ENCODE results near the gene GALNT2. TPM values are rescaled to one million over a fixed set of nuclear protein-coding genes. Genes with fewer than 3 reads are reported as not detected.

GALNT2 gene
- total and polyA plus RNA-seq, 2 of the 4 experiments (the other 2 are of a cell fraction) = 50.4 to 189 TPM

DNA sequence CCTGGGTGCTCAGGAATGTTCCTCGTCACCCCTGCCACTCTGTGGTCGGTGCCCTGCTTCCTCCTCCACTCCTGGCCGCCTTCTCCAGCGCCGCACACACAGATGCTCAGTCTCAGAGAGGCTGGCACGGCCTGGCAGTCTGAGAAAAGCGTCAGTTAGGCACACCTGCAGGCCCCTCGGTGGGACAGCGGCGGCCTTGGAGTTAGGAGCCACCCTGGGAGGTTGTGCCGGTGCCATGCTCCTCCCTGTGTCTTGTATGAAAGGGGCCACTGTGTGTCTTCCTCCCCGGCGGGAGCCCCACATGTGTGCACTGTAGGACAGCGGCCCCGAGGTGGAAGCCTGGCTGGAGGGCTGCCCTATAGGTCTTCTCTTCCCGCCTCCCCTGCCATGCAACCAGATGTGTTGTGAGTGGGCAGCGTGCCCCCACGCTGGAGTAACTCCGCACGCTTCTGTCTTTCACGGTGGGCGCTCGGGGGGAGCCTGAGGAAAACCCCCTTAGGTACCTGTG is 213.9 kb downstream of the GALNT2 start:
- Histone ChIP-seq H4K20me1 (ENCODE audit: insufficient read depth, low read length) (no peaks in the 10 kb centered on the region), H3K23ac (ENCODE audit: low read depth, low read length) (no peak overlapping the region), H2BK120ac (ENCODE audit: low read depth, low read length) (no peak overlapping the region), H3K4me1 (ENCODE audit: control insufficient read depth, insufficient read depth, low read length) (no peaks in the 10 kb centered on the region), H3K56ac (ENCODE audit: extremely low read depth, insufficient read depth, low read length) (no peak overlapping the region), H2AFZ (replicated peaks; ENCODE audit: low read length, poor library complexity) (no peak overlapping the region), H3K36me3 (ENCODE audit: control insufficient read depth, insufficient read depth, low read length) (peaks cover 41% of the 10 kb centered on the region), H4K5ac (ENCODE audit: low read depth, low read length) (no peak overlapping the region), H3K9me1 (ENCODE audit: insufficient read depth, low read length) (no peaks in the 10 kb centered on the region), H3K4ac (ENCODE audit: low read depth, low read length) (no peak overlapping the region), H3K27me3 (ENCODE audit: control insufficient read depth, insufficient read depth, low read length) (no peaks in the 10 kb centered on the region), H3K14ac (replicated peaks; ENCODE audit: low read depth, low read length) (no peak overlapping the region), H4K91ac (ENCODE audit: insufficient read depth, low read depth, low read length) (no peak overlapping the region), H2AK9ac (replicated peaks; ENCODE audit: low read depth, low read length, poor library complexity) (peak overlapping the region; percentile 28), H2BK5ac (ENCODE audit: low read depth, low read length, poor library complexity, severe bottlenecking) (no peak overlapping the region), H3K27ac (ENCODE audit: insufficient read depth, low read length) (no peak overlapping the region), H2BK15ac (ENCODE audit: low read depth, low read length) (no peak overlapping the region), H3K79me1 (ENCODE audit: low read depth in 1 of 2, low read length in 2 of 2) (no peaks in the 10 kb centered on the region; a peak in 2 of 4 replicates), H4K8ac (ENCODE audit: low read depth in 2 of 2, low read length in 2 of 2) (no peak overlapping the region), H2AK5ac (ENCODE audit: low read depth, low read length) (no peak overlapping the region), H3K18ac (ENCODE audit: low read depth, low read length) (no peak overlapping the region), H3K4me3 (ENCODE audit: insufficient read depth, low read depth, low read length) (no peak overlapping the region), H3K9me3 (ENCODE audit: control insufficient read depth, insufficient read depth, low read length) (no peaks in the 10 kb centered on the region), H2BK20ac (ENCODE audit: low read depth, low read length) (no peak overlapping the region), H3K4me2 (ENCODE audit: low read depth, low read length) (no peak overlapping the region), H3K9ac (ENCODE audit: low read depth, low read length) (no peak overlapping the region)
- ATAC-seq (ENCODE audit: low read depth) (no peak), DNase-seq (no peak)
- POLR2A ChIA-PET (ENCODE audit: unreplicated experiment) = no interaction called here
- WGBS, 2 experiments (ENCODE audit: extremely low coverage in 2 of 2, insufficient read length in 1 of 2) = 92% methylated on average over 2 of the region's 23 CpGs; no CpG with 5 or more reads in 1 of the 2 experiments
- in situ Hi-C loops (cut with MboI; ENCODE audit: low sequenced_read_pairs) = no loop called here
- BruUV-seq (replicated peaks) = no TSS peak
- CTCF ChIA-PET = no interaction called here
- intact Hi-C loops (cut with micrococcal nuclease) = no loop called here
- dilution Hi-C loops (cut with HindIII; ENCODE audit: low sequenced_read_pairs, unreplicated experiment) = no loop called here
- no peak for TF ChIP-seq MAZ (IDR thresholded peaks at IDR 0.05; ENCODE audit: borderline replicate concordance, low read depth, low read length)
- TF ChIP-seq, protein P1, sequence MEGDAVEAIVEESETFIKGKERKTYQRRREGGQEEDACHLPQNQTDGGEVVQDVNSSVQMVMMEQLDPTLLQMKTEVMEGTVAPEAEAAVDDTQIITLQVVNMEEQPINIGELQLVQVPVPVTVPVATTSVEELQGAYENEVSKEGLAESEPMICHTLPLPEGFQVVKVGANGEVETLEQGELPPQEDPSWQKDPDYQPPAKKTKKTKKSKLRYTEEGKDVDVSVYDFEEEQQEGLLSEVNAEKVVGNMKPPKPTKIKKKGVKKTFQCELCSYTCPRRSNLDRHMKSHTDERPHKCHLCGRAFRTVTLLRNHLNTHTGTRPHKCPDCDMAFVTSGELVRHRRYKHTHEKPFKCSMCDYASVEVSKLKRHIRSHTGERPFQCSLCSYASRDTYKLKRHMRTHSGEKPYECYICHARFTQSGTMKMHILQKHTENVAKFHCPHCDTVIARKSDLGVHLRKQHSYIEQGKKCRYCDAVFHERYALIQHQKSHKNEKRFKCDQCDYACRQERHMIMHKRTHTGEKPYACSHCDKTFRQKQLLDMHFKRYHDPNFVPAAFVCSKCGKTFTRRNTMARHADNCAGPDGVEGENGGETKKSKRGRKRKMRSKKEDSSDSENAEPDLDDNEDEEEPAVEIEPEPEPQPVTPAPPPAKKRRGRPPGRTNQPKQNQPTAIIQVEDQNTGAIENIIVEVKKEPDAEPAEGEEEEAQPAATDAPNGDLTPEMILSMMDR (conservative IDR thresholded peaks at IDR 0.05; ENCODE audit: low read depth, low read length) = no peak
- no peak for TF ChIP-seq CEBPB (IDR thresholded peaks at IDR 0.05; ENCODE audit: low read depth, low read length)
- no peak for TF ChIP-seq FOS (IDR thresholded peaks at IDR 0.05; ENCODE audit: low read depth, low read length)
- no peak for TF ChIP-seq POLR2A (IDR thresholded peaks at IDR 0.05; ENCODE audit: low read depth, low read length)
- TF ChIP-seq MAFK (IDR thresholded peaks at IDR 0.05; ENCODE audit: low read depth, low read length) = no peak
- TF ChIP-seq, protein P2, sequence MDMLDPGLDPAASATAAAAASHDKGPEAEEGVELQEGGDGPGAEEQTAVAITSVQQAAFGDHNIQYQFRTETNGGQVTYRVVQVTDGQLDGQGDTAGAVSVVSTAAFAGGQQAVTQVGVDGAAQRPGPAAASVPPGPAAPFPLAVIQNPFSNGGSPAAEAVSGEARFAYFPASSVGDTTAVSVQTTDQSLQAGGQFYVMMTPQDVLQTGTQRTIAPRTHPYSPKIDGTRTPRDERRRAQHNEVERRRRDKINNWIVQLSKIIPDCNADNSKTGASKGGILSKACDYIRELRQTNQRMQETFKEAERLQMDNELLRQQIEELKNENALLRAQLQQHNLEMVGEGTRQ (IDR thresholded peaks at IDR 0.05; ENCODE audit: low read depth, low read length) = no peak
- TF ChIP-seq RCOR1 (IDR thresholded peaks at IDR 0.05; ENCODE audit: insufficient replicate concordance, low read length) = no peak
- no peak for TF ChIP-seq RAD21 (IDR thresholded peaks at IDR 0.05; ENCODE audit: low read length)
- TF ChIP-seq CHD1 (IDR thresholded peaks at IDR 0.05; ENCODE audit: low read depth, low read length) = no peak
- no peak for TF ChIP-seq SMC3 (IDR thresholded peaks at IDR 0.05; ENCODE audit: low read depth, low read length)
- TF ChIP-seq NFE2L2 (IDR thresholded peaks at IDR 0.05; ENCODE audit: low read depth, low read length) = no peak
- TF ChIP-seq RFX5 (IDR thresholded peaks at IDR 0.05; ENCODE audit: low read depth, low read length) = no peak

Measured in IMR-90 (cell line).